ENCODE results near the gene GRIK2.

Gene GRIK2

GRCh38 chr6:101663100-101663499 lies 269.6 kb downstream of the GRIK2 start:
- WGBS, 2 experiments (ENCODE audit: insufficient coverage in 2 of 2): 52 to 55% methylated on average over 5 of the region's 6 CpGs
- Histone ChIP-seq H3K4me3 (ENCODE audit: extremely low read depth, insufficient read depth, low read length, poor library complexity, severe bottlenecking) (no peak overlapping the region), H3K9me3 (ENCODE audit: control insufficient read depth, low read length) (no peaks in the 10 kb centered on the region), H3K27ac (ENCODE audit: low read depth, low read length, severe bottlenecking) (no peak overlapping the region), H3K4me1 (ENCODE audit: control insufficient read depth, insufficient read depth, low read length, poor library complexity, severe bottlenecking) (no peaks in the 10 kb centered on the region), H3K36me3 (ENCODE audit: control insufficient read depth, insufficient read depth, low read length) (no peaks in the 10 kb centered on the region)

- no peaks in the 10 kb centered on the region for H3K36me3 ChIP-seq (ENCODE audit: control insufficient read depth, insufficient read depth, low read length)
- H3K27ac ChIP-seq (ENCODE audit: low read depth, low read length, severe bottlenecking): no peak overlapping the region
- H3K4me3 ChIP-seq (ENCODE audit: extremely low read depth, insufficient read depth, low read length, poor library complexity, severe bottlenecking): no peak overlapping the region
- WGBS, 2 experiments (ENCODE audit: insufficient coverage in 2 of 2): no CpG with 5 or more reads among the region's 1 CpG
- H3K9me3 ChIP-seq (ENCODE audit: control insufficient read depth, low read length): no peaks in the 10 kb centered on the region
- H3K4me1 ChIP-seq (ENCODE audit: control insufficient read depth, insufficient read depth, low read length, poor library complexity, severe bottlenecking): no peaks in the 10 kb centered on the region
These were observed 272.7 kb downstream of the GRIK2 start for GRCh38 chr6:101666256-101666655.

GRCh38 chr6:101668496-101669030 lies 275.1 kb downstream of the GRIK2 start:
- H3K27ac ChIP-seq (ENCODE audit: low read depth, low read length, severe bottlenecking): no peak overlapping the region
- no peak overlapping the region for H3K4me3 ChIP-seq (ENCODE audit: extremely low read depth, insufficient read depth, low read length, poor library complexity, severe bottlenecking)
- no peaks in the 10 kb centered on the region for H3K9me3 ChIP-seq (ENCODE audit: control insufficient read depth, low read length)
- WGBS, 2 experiments (ENCODE audit: insufficient coverage in 2 of 2): 60 to 92% methylated on average over 1 to 2 of the region's 2 CpGs
- H3K36me3 ChIP-seq (ENCODE audit: control insufficient read depth, insufficient read depth, low read length): no peaks in the 10 kb centered on the region
- H3K4me1 ChIP-seq (ENCODE audit: control insufficient read depth, insufficient read depth, low read length, poor library complexity, severe bottlenecking): no peaks in the 10 kb centered on the region

GRCh38 chr6:101676187-101676586 lies 282.7 kb downstream of the GRIK2 start:
- Histone ChIP-seq H3K4me3 (ENCODE audit: extremely low read depth, insufficient read depth, low read length, poor library complexity, severe bottlenecking) (no peak overlapping the region), H3K4me1 (ENCODE audit: control insufficient read depth, insufficient read depth, low read length, poor library complexity, severe bottlenecking) (no peaks in the 10 kb centered on the region), H3K36me3 (ENCODE audit: control insufficient read depth, insufficient read depth, low read length) (no peaks in the 10 kb centered on the region), H3K27ac (ENCODE audit: low read depth, low read length, severe bottlenecking) (no peak overlapping the region), H3K9me3 (ENCODE audit: control insufficient read depth, low read length) (no peaks in the 10 kb centered on the region)
- no CpG with 5 or more reads among the region's 2 CpGs for WGBS, 2 experiments (ENCODE audit: insufficient coverage in 2 of 2)

GRCh38 chr6:101682937-101683336 lies 289.4 kb downstream of the GRIK2 start:
- no peaks in the 10 kb centered on the region for H3K9me3 ChIP-seq (ENCODE audit: control insufficient read depth, low read length)
- H3K36me3 ChIP-seq (ENCODE audit: control insufficient read depth, insufficient read depth, low read length): no peaks in the 10 kb centered on the region
- no peaks in the 10 kb centered on the region for H3K4me1 ChIP-seq (ENCODE audit: control insufficient read depth, insufficient read depth, low read length, poor library complexity, severe bottlenecking)
- 75 to 86% methylated on average over 2 to 3 of the region's 5 CpGs for WGBS, 2 experiments (ENCODE audit: insufficient coverage in 2 of 2)
- no peak overlapping the region for H3K4me3 ChIP-seq (ENCODE audit: extremely low read depth, insufficient read depth, low read length, poor library complexity, severe bottlenecking)
- H3K27ac ChIP-seq (ENCODE audit: low read depth, low read length, severe bottlenecking): no peak overlapping the region

- Histone ChIP-seq H3K4me1 (ENCODE audit: control insufficient read depth, insufficient read depth, low read length, poor library complexity, severe bottlenecking) (no peaks in the 10 kb centered on the region), H3K4me3 (ENCODE audit: extremely low read depth, insufficient read depth, low read length, poor library complexity, severe bottlenecking) (no peak overlapping the region), H3K27ac (ENCODE audit: low read depth, low read length, severe bottlenecking) (no peak overlapping the region), H3K9me3 (ENCODE audit: control insufficient read depth, low read length) (no peaks in the 10 kb centered on the region), H3K36me3 (ENCODE audit: control insufficient read depth, insufficient read depth, low read length) (no peaks in the 10 kb centered on the region)
- no CpG with 5 or more reads among the region's 1 CpG for WGBS, 2 experiments (ENCODE audit: insufficient coverage in 2 of 2)
These were observed 290.4 kb downstream of the GRIK2 start for GRCh38 chr6:101683884-101684283.

- Histone ChIP-seq H3K4me1 (ENCODE audit: control insufficient read depth, insufficient read depth, low read length, poor library complexity, severe bottlenecking) (no peaks in the 10 kb centered on the region), H3K27ac (ENCODE audit: low read depth, low read length, severe bottlenecking) (no peak overlapping the region), H3K36me3 (ENCODE audit: control insufficient read depth, insufficient read depth, low read length) (no peaks in the 10 kb centered on the region), H3K9me3 (ENCODE audit: control insufficient read depth, low read length) (no peaks in the 10 kb centered on the region), H3K4me3 (ENCODE audit: extremely low read depth, insufficient read depth, low read length, poor library complexity, severe bottlenecking) (no peak overlapping the region)
- WGBS, 2 experiments (ENCODE audit: insufficient coverage in 2 of 2): no CpG with 5 or more reads among the region's 3 CpGs
These were observed 293.1 kb downstream of the GRIK2 start for GRCh38 chr6:101686653-101687052.

GRCh38 chr6:101689156-101689555 lies 295.6 kb downstream of the GRIK2 start:
- no peaks in the 10 kb centered on the region for H3K4me1 ChIP-seq (ENCODE audit: control insufficient read depth, insufficient read depth, low read length, poor library complexity, severe bottlenecking)
- no peak overlapping the region for H3K27ac ChIP-seq (ENCODE audit: low read depth, low read length, severe bottlenecking)
- H3K9me3 ChIP-seq (ENCODE audit: control insufficient read depth, low read length): no peaks in the 10 kb centered on the region
- WGBS, 2 experiments (ENCODE audit: insufficient coverage in 2 of 2): no CpG with 5 or more reads among the region's 1 CpG
- no peak overlapping the region for H3K4me3 ChIP-seq (ENCODE audit: extremely low read depth, insufficient read depth, low read length, poor library complexity, severe bottlenecking)
- no peaks in the 10 kb centered on the region for H3K36me3 ChIP-seq (ENCODE audit: control insufficient read depth, insufficient read depth, low read length)

- 90 to 100% methylated on average over 1 of the region's 2 CpGs for WGBS, 2 experiments (ENCODE audit: insufficient coverage in 2 of 2)
- H3K27ac ChIP-seq (ENCODE audit: low read depth, low read length, severe bottlenecking): no peak overlapping the region
- no peaks in the 10 kb centered on the region for H3K9me3 ChIP-seq (ENCODE audit: control insufficient read depth, low read length)
- H3K36me3 ChIP-seq (ENCODE audit: control insufficient read depth, insufficient read depth, low read length): no peaks in the 10 kb centered on the region
- H3K4me3 ChIP-seq (ENCODE audit: extremely low read depth, insufficient read depth, low read length, poor library complexity, severe bottlenecking): no peak overlapping the region
- no peaks in the 10 kb centered on the region for H3K4me1 ChIP-seq (ENCODE audit: control insufficient read depth, insufficient read depth, low read length, poor library complexity, severe bottlenecking)
These were observed 296.2 kb downstream of the GRIK2 start for GRCh38 chr6:101689695-101690094.

GRCh38 chr6:101700655-101701054 lies 307.1 kb downstream of the GRIK2 start:
- 59 to 66% methylated on average over 3 of the region's 3 CpGs for WGBS, 2 experiments (ENCODE audit: insufficient coverage in 2 of 2)
- Histone ChIP-seq H3K4me3 (ENCODE audit: extremely low read depth, insufficient read depth, low read length, poor library complexity, severe bottlenecking) (no peak overlapping the region), H3K27ac (ENCODE audit: low read depth, low read length, severe bottlenecking) (no peak overlapping the region), H3K36me3 (ENCODE audit: control insufficient read depth, insufficient read depth, low read length) (no peaks in the 10 kb centered on the region), H3K9me3 (ENCODE audit: control insufficient read depth, low read length) (no peaks in the 10 kb centered on the region), H3K4me1 (ENCODE audit: control insufficient read depth, insufficient read depth, low read length, poor library complexity, severe bottlenecking) (no peaks in the 10 kb centered on the region)

- H3K36me3 ChIP-seq (ENCODE audit: control insufficient read depth, insufficient read depth, low read length): no peaks in the 10 kb centered on the region
- no peak overlapping the region for H3K4me3 ChIP-seq (ENCODE audit: extremely low read depth, insufficient read depth, low read length, poor library complexity, severe bottlenecking)
- H3K27ac ChIP-seq (ENCODE audit: low read depth, low read length, severe bottlenecking): no peak overlapping the region
- H3K4me1 ChIP-seq (ENCODE audit: control insufficient read depth, insufficient read depth, low read length, poor library complexity, severe bottlenecking): no peaks in the 10 kb centered on the region
- no peaks in the 10 kb centered on the region for H3K9me3 ChIP-seq (ENCODE audit: control insufficient read depth, low read length)
- 89 to 100% methylated on average over 2 of the region's 2 CpGs for WGBS, 2 experiments (ENCODE audit: insufficient coverage in 2 of 2)
These were observed 309.8 kb downstream of the GRIK2 start for GRCh38 chr6:101703311-101703710.

Data from mesodermal cell (in vitro differentiated cells).